Vagina (tissue), 2 donors: ENCODE data around the gene DOCK2. TPM values are rescaled to one million over a fixed set of nuclear protein-coding genes. Genes with fewer than 3 reads are reported as not detected.
"Not testable (repeated sequence)": the region's sequence is repeated elsewhere in the genome, so short reads cannot be mapped to it uniquely, and the experiment has no call there.

ENCODE experiments used
- DNase-seq, 2 donors: peaks; one replicate each; pipeline ENCODE4 v3.0.0-alpha.2; 2017; ENCODE audit errors: extremely low spot score in 2 of 2
- H3K27ac ChIP-seq: fragments of 200-600 bp; sonication (generic); one replicate; pipeline ENCODE4 v1.5.1; 2019
- H3K27me3 ChIP-seq: fragments of 200-600 bp; sonication (generic); one replicate; pipeline ENCODE4 v1.5.1; 2019
- H3K36me3 ChIP-seq, 2 donors: fragments of 200-600 bp; sonication (generic); one replicate each; pipeline ENCODE4 v1.5.1; 2017 to 2019
- H3K4me1 ChIP-seq: fragments of 200-600 bp; sonication (generic); one replicate; pipeline ENCODE4 v1.5.1; 2019
- H3K4me3 ChIP-seq, 2 donors: fragments of 200-600 bp; sonication (generic); 1 replicate in 1 of 2; 2 replicates in 1 of 2; pipeline ENCODE4 v1.5.1; 2016 to 2019
- H3K9me3 ChIP-seq: fragments of 200-600 bp; sonication (generic); one replicate; pipeline ENCODE4 v1.5.1; 2019
- CTCF ChIP-seq, 3 experiments: fragments of 450-650 bp in 2 of 3; fragments of 200-600 bp in 1 of 3; sonication (generic) in 1 of 3; IDR thresholded peaks; one replicate each; pipeline ENCODE4 v1.5.1; 2017 to 2019; ENCODE audit warnings: antibody characterized with exemption in 3 of 3, mild to moderate bottlenecking in 2 of 3, moderate library complexity in 2 of 3
- POLR2A ChIP-seq, 2 donors: fragments of 450-650 bp; IDR thresholded peaks; one replicate each; pipeline ENCODE4 v1.6.1; 2017; ENCODE audit warnings: antibody characterized with exemption in 2 of 2, mild to moderate bottlenecking in 2 of 2, moderate library complexity in 2 of 2
- POLR2AphosphoS5 ChIP-seq, 2 donors: sonication (generic); formaldehyde crosslinking; IDR thresholded peaks; one replicate each; pipeline ENCODE4 v1.9.0; 2017; ENCODE audit warnings: antibody characterized with exemption in 2 of 2, mild to moderate bottlenecking in 2 of 2, low read depth in 1 of 2; ENCODE audit not compliant: insufficient read depth in 1 of 2
- intact Hi-C: fragments of 100-400 bp; cut with DNase I; formaldehyde crosslinking; loops from one replicate; pipeline ENCODE4 v1.15.1; 2023
- total RNA-seq: library from RNA; depleted of rRNA; stranded (reverse); fragments of >200 nt; gene quantifications from one replicate; pipeline ENCODE4 v1.2.3, GENCODE V29; 2016

The DOCK2 gene
- total RNA-seq, 1 donor from 2014 or later, result 18.2 TPM

GRCh38 chr5:169804861-169805260 is 167.8 kb downstream of the DOCK2 start:
- H3K9me3 ChIP-seq, result no peaks in the 10 kb centered on the region
- TF ChIP-seq POLR2AphosphoS5 (IDR thresholded peaks at IDR 0.05; ENCODE audit: insufficient read depth in 1 of 2, low read depth in 1 of 2) (no peak), POLR2A (IDR thresholded peaks at IDR 0.05) (no peak), CTCF (IDR thresholded peaks at IDR 0.05) (no peak)
- intact Hi-C loops, result no loop called here

GRCh38 chr5:169805527-169805934 is 168.5 kb downstream of the DOCK2 start:
- H3K9me3 ChIP-seq, result no peaks in the 10 kb centered on the region
- DNase-seq, result no peak
- intact Hi-C loops, result no loop called here
- H3K4me1 ChIP-seq, result no peaks in the 10 kb centered on the region
- H3K4me3 ChIP-seq, result no peak overlapping the region
- H3K27me3 ChIP-seq, result no peaks in the 10 kb centered on the region
- TF ChIP-seq POLR2AphosphoS5 (IDR thresholded peaks at IDR 0.05; ENCODE audit: insufficient read depth in 1 of 2, low read depth in 1 of 2) (no peak), POLR2A (IDR thresholded peaks at IDR 0.05) (no peak), CTCF (IDR thresholded peaks at IDR 0.05) (no peak)
- no peaks in the 10 kb centered on the region for H3K36me3 ChIP-seq
- no peak overlapping the region for H3K27ac ChIP-seq

More at GRCh38 chr5:169804861-169805260, 167.8 kb downstream of the DOCK2 start:
- Histone ChIP-seq H3K27ac (no peak overlapping the region), H3K4me1 (no peaks in the 10 kb centered on the region), H3K27me3 (no peaks in the 10 kb centered on the region), H3K4me3 (no peak overlapping the region), H3K36me3 (no peaks in the 10 kb centered on the region)
- DNase-seq, result no peak

- no peaks in the 10 kb centered on the region for H3K36me3 ChIP-seq
- intact Hi-C loops, result no loop called here
- no peak for DNase-seq
- H3K27ac ChIP-seq, result no peak overlapping the region
- no peak overlapping the region for H3K4me3 ChIP-seq
- no peaks in the 10 kb centered on the region for H3K9me3 ChIP-seq
- H3K27me3 ChIP-seq, result no peaks in the 10 kb centered on the region
- no peaks in the 10 kb centered on the region for H3K4me1 ChIP-seq
- TF ChIP-seq POLR2AphosphoS5 (IDR thresholded peaks at IDR 0.05; ENCODE audit: insufficient read depth in 1 of 2, low read depth in 1 of 2) (no peak), POLR2A (IDR thresholded peaks at IDR 0.05) (no peak), CTCF (IDR thresholded peaks at IDR 0.05) (no peak)
These were observed 169.0 kb downstream of the DOCK2 start for GRCh38 chr5:169805937-169806700.

- Histone ChIP-seq H3K27ac (no peak overlapping the region), H3K36me3 (no peaks in the 10 kb centered on the region), H3K4me1 (no peaks in the 10 kb centered on the region), H3K9me3 (no peaks in the 10 kb centered on the region), H3K27me3 (no peaks in the 10 kb centered on the region), H3K4me3 (no peak overlapping the region)
- TF ChIP-seq POLR2AphosphoS5 (IDR thresholded peaks at IDR 0.05; ENCODE audit: insufficient read depth in 1 of 2, low read depth in 1 of 2), result no peak
- TF ChIP-seq POLR2A (IDR thresholded peaks at IDR 0.05), result no peak
- TF ChIP-seq CTCF (IDR thresholded peaks at IDR 0.05), result no peak
- intact Hi-C loops, result no loop called here
- DNase-seq, result no peak
These were observed 171.1 kb downstream of the DOCK2 start for GRCh38 chr5:169808118-169808581.

GRCh38 chr5:169808880-169809279 is 171.8 kb downstream of the DOCK2 start:
- intact Hi-C loops, H3K9me3 ChIP-seq, DNase-seq, H3K36me3 ChIP-seq, H3K27ac ChIP-seq, H3K4me1 ChIP-seq, H3K4me3 ChIP-seq, H3K27me3 ChIP-seq: not testable (repeated sequence)
